Measurements from ENCODE around the gene WSB1.
"Not testable (repeated sequence)": the region's sequence is repeated elsewhere in the genome, so short reads cannot be mapped to it uniquely, and the experiment has no call there.

Gene WSB1

GRCh38 chr17:27319541-27320221, 25.8 kb downstream of the WSB1 start:
- no peaks in the 10 kb centered on the region for H3K27me3 Mint-ChIP-seq
- H3K4me1 Mint-ChIP-seq (ENCODE audit: low read depth): no peaks in the 10 kb centered on the region
- no peak overlapping the region for H3K27ac Mint-ChIP-seq
- no peaks in the 10 kb centered on the region for H3K9me3 Mint-ChIP-seq (ENCODE audit: low read depth)
- H3K36me3 Mint-ChIP-seq: peaks cover 8% of the 10 kb centered on the region
- H3K4me3 Mint-ChIP-seq: no peak overlapping the region

GRCh38 chr17:27320222-27320560, 26.3 kb downstream of the WSB1 start:
- Mint-ChIP-seq H3K27ac (no peak overlapping the region), H3K9me3 (ENCODE audit: low read depth) (no peaks in the 10 kb centered on the region), H3K36me3 (peaks cover 8% of the 10 kb centered on the region), H3K4me1 (ENCODE audit: low read depth) (no peaks in the 10 kb centered on the region), H3K27me3 (no peaks in the 10 kb centered on the region), H3K4me3 (no peak overlapping the region)

GRCh38 chr17:27321372-27321771, 27.5 kb downstream of the WSB1 start:
- Mint-ChIP-seq H3K4me3 (no peak overlapping the region), H3K27ac (no peak overlapping the region), H3K36me3 (peaks cover 8% of the 10 kb centered on the region), H3K27me3 (no peaks in the 10 kb centered on the region), H3K4me1 (ENCODE audit: low read depth) (no peaks in the 10 kb centered on the region), H3K9me3 (ENCODE audit: low read depth) (no peaks in the 10 kb centered on the region)

GRCh38 chr17:27322026-27322425, 28.1 kb downstream of the WSB1 start:
- H3K4me3 Mint-ChIP-seq: no peak overlapping the region
- H3K9me3 Mint-ChIP-seq (ENCODE audit: low read depth): no peaks in the 10 kb centered on the region
- H3K27me3 Mint-ChIP-seq: no peaks in the 10 kb centered on the region
- H3K36me3 Mint-ChIP-seq: peaks cover 4% of the 10 kb centered on the region
- no peak overlapping the region for H3K27ac Mint-ChIP-seq
- H3K4me1 Mint-ChIP-seq (ENCODE audit: low read depth): no peaks in the 10 kb centered on the region

- no peaks in the 10 kb centered on the region for H3K9me3 Mint-ChIP-seq (ENCODE audit: low read depth)
Measured at GRCh38 chr17:27322690-27323508, 29.0 kb downstream of the WSB1 start.

GRCh38 chr17:27323538-27324215, 29.8 kb downstream of the WSB1 start:
- H3K27me3 Mint-ChIP-seq: peaks cover 1% of the 10 kb centered on the region
- H3K4me1 Mint-ChIP-seq (ENCODE audit: low read depth): no peaks in the 10 kb centered on the region
- peaks cover under 1% of the 10 kb centered on the region for H3K36me3 Mint-ChIP-seq
- H3K9me3 Mint-ChIP-seq (ENCODE audit: low read depth): no peaks in the 10 kb centered on the region
- no peak overlapping the region for H3K27ac Mint-ChIP-seq
- no peak overlapping the region for H3K4me3 Mint-ChIP-seq

More at GRCh38 chr17:27322690-27323508, 29.0 kb downstream of the WSB1 start:
- Mint-ChIP-seq H3K36me3 (peaks cover 4% of the 10 kb centered on the region), H3K27ac (no peak overlapping the region), H3K4me3 (no peak overlapping the region), H3K4me1 (ENCODE audit: low read depth) (no peaks in the 10 kb centered on the region), H3K27me3 (peaks cover under 1% of the 10 kb centered on the region)

GRCh38 chr17:27324771-27325339, 30.9 kb downstream of the WSB1 start:
- Mint-ChIP-seq H3K4me3 (no peak overlapping the region), H3K9me3 (ENCODE audit: low read depth) (no peaks in the 10 kb centered on the region), H3K27ac (no peak overlapping the region), H3K4me1 (ENCODE audit: low read depth) (no peaks in the 10 kb centered on the region), H3K27me3 (peaks cover 1% of the 10 kb centered on the region), H3K36me3 (no peaks in the 10 kb centered on the region)

GRCh38 chr17:27326051-27326450, 32.1 kb downstream of the WSB1 start:
- H3K27ac Mint-ChIP-seq: no peak overlapping the region
- peaks cover 1% of the 10 kb centered on the region for H3K27me3 Mint-ChIP-seq

GRCh38 chr17:27326585-27326984, 32.7 kb downstream of the WSB1 start:
- Mint-ChIP-seq H3K36me3 (no peaks in the 10 kb centered on the region), H3K27ac (no peak overlapping the region), H3K27me3 (peaks cover 1% of the 10 kb centered on the region), H3K9me3 (ENCODE audit: low read depth) (no peaks in the 10 kb centered on the region), H3K4me3 (no peak overlapping the region), H3K4me1 (ENCODE audit: low read depth) (peaks cover 4% of the 10 kb centered on the region)

More at GRCh38 chr17:27326051-27326450, 32.1 kb downstream of the WSB1 start:
- no peaks in the 10 kb centered on the region for H3K36me3 Mint-ChIP-seq
- H3K4me1 Mint-ChIP-seq (ENCODE audit: low read depth): peaks cover 2% of the 10 kb centered on the region
- H3K9me3 Mint-ChIP-seq (ENCODE audit: low read depth): no peaks in the 10 kb centered on the region
- no peak overlapping the region for H3K4me3 Mint-ChIP-seq

- Mint-ChIP-seq H3K4me1 (ENCODE audit: low read depth) (peaks cover 9% of the 10 kb centered on the region), H3K36me3 (no peaks in the 10 kb centered on the region), H3K27me3 (peaks cover 1% of the 10 kb centered on the region), H3K4me3 (no peak overlapping the region), H3K9me3 (ENCODE audit: low read depth) (no peaks in the 10 kb centered on the region), H3K27ac (no peak overlapping the region)
Measured at GRCh38 chr17:27327397-27327796, 33.5 kb downstream of the WSB1 start.

GRCh38 chr17:27327871-27328270, 34.0 kb downstream of the WSB1 start:
- Mint-ChIP-seq H3K9me3 (ENCODE audit: low read depth) (no peaks in the 10 kb centered on the region), H3K27me3 (peaks cover 1% of the 10 kb centered on the region), H3K4me1 (ENCODE audit: low read depth) (peaks cover 12% of the 10 kb centered on the region), H3K4me3 (no peak overlapping the region), H3K27ac (no peak overlapping the region), H3K36me3 (no peaks in the 10 kb centered on the region)

- H3K36me3 Mint-ChIP-seq; H3K27me3 Mint-ChIP-seq; H3K4me3 Mint-ChIP-seq; H3K9me3 Mint-ChIP-seq (ENCODE audit: low read depth); H3K27ac Mint-ChIP-seq: not testable (repeated sequence)
- H3K4me1 Mint-ChIP-seq (ENCODE audit: low read depth): peaks cover 17% of the 10 kb centered on the region
Measured at GRCh38 chr17:27328686-27329085, 34.8 kb downstream of the WSB1 start.

- Mint-ChIP-seq H3K4me3 (no peak overlapping the region), H3K4me1 (ENCODE audit: low read depth) (peaks cover 23% of the 10 kb centered on the region), H3K9me3 (ENCODE audit: low read depth) (no peaks in the 10 kb centered on the region), H3K36me3 (no peaks in the 10 kb centered on the region), H3K27me3 (peaks cover 1% of the 10 kb centered on the region), H3K27ac (no peak overlapping the region)
Measured at GRCh38 chr17:27329146-27329805, 35.4 kb downstream of the WSB1 start.

GRCh38 chr17:27332047-27332393, 38.1 kb downstream of the WSB1 start:
- H3K36me3 Mint-ChIP-seq: no peaks in the 10 kb centered on the region
- H3K4me1 Mint-ChIP-seq (ENCODE audit: low read depth): peaks cover 23% of the 10 kb centered on the region
- H3K4me3 Mint-ChIP-seq: peak overlapping the region; percentile 78
- no peak overlapping the region for H3K27ac Mint-ChIP-seq
- no peaks in the 10 kb centered on the region for H3K9me3 Mint-ChIP-seq (ENCODE audit: low read depth)
- H3K27me3 Mint-ChIP-seq: peaks cover 1% of the 10 kb centered on the region
